HL-60/S4 (cell line): ENCODE data around the gene KCNK4.
"Not testable (repeated sequence)": the region's sequence is repeated elsewhere in the genome, so short reads cannot be mapped to it uniquely, and the experiment has no call there.

ENCODE experiments used
- in situ Hi-C: fragments of 300-500 bp; cut with MboI; formaldehyde crosslinking; loops from 2 replicates; pipeline ENCODE4 v1.14.3; 2022; ENCODE audit warnings: low sequenced_read_pairs

KCNK4 gene

GRCh38 chr11:64305691-64306562 is 14.8 kb downstream of the KCNK4 start:
- in situ Hi-C loops: no loop called here

GRCh38 chr11:64306563-64306875 is 15.4 kb downstream of the KCNK4 start:
- in situ Hi-C loops: no loop called here

DNA sequence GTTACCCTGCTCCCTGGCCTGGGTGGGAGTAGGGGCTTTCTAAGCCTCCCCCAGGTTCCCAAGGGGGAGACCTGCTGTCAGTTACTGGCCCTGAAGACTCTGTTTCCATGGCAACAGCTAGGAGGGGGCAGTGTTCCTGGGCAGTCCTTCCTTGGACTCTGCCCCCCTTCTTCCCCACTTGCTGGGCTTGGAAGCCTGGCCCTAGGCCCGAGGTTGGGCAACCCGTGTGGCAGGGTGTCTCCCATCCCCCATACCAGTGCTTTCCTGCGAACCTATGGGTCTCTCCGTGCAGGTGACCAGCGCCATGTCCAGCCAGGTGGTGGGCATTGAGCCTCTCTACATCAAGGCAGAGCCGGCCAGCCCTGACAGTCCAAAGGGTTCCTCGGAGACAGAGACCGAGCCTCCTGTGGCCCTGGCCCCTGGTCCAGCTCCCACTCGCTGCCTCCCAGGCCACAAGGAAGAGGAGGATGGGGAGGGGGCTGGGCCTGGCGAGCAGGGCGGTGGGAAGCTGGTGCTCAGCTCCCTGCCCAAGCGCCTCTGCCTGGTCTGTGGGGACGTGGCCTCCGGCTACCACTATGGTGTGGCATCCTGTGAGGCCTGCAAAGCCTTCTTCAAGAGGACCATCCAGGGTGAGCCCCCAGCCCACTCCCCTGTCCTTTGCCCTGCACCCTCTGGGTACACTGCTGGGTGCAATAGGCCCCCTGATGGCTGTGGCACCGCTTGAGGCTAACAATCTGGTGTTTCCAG is 15.9 kb downstream of the KCNK4 start:
- in situ Hi-C loops: no loop called here

- in situ Hi-C loops: not testable (repeated sequence)
Measured at GRCh38 chr11:64307795-64308194, 16.7 kb downstream of the KCNK4 start.

DNA sequence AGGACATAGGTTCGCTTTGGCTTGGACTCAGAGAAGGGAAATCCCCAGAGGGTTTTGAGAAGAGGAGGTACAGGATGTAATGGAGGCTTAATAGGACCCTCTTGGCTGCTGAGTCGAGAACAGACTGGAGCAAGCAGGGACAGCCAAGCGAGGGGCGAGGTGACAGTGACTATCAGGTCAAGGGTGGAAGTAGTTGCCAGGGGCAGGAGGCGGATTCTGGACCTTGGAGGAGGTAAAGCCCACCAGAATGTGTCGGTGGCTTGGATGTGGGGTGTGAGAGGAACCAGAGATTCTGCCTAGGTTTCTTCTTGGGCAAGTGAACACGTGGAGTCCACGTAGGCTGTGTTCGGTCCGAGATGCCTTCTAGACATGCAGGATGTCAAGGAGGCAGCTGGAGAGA is 21.8 kb downstream of the KCNK4 start:
- in situ Hi-C loops: no loop called here

- in situ Hi-C loops: no loop called here
Measured at GRCh38 chr11:64313491-64314145, 22.5 kb downstream of the KCNK4 start.

- in situ Hi-C loops: no loop called here
Measured at GRCh38 chr11:64314146-64314804, 23.2 kb downstream of the KCNK4 start.

DNA sequence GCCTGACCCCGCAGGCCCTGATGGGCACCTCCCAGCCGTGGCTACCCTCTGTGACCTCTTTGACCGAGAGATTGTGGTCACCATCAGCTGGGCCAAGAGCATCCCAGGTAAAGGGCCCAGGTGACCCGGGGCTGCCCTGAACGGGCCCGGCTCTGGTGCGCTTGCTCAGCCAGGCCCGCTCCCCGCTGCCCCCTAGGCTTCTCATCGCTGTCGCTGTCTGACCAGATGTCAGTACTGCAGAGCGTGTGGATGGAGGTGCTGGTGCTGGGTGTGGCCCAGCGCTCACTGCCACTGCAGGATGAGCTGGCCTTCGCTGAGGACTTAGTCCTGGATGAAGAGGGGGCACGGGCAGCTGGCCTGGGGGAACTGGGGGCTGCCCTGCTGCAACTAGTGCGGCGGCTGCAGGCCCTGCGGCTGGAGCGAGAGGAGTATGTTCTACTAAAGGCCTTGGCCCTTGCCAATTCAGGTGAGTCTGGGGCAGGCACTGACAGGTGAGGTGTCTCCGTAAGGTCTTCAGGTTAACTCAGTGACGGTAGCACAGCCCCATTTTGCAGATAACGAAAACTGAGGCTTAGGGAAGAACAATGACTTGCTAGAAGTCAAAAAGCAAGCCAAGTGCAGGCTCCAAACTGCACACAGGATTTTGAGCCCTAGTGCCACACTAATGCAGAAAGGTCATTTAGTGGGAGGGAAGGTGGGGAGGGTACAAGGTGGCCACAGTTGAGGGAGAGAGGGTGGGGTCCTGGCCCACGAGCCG is 23.9 kb downstream of the KCNK4 start:
- in situ Hi-C loops: no loop called here

DNA sequence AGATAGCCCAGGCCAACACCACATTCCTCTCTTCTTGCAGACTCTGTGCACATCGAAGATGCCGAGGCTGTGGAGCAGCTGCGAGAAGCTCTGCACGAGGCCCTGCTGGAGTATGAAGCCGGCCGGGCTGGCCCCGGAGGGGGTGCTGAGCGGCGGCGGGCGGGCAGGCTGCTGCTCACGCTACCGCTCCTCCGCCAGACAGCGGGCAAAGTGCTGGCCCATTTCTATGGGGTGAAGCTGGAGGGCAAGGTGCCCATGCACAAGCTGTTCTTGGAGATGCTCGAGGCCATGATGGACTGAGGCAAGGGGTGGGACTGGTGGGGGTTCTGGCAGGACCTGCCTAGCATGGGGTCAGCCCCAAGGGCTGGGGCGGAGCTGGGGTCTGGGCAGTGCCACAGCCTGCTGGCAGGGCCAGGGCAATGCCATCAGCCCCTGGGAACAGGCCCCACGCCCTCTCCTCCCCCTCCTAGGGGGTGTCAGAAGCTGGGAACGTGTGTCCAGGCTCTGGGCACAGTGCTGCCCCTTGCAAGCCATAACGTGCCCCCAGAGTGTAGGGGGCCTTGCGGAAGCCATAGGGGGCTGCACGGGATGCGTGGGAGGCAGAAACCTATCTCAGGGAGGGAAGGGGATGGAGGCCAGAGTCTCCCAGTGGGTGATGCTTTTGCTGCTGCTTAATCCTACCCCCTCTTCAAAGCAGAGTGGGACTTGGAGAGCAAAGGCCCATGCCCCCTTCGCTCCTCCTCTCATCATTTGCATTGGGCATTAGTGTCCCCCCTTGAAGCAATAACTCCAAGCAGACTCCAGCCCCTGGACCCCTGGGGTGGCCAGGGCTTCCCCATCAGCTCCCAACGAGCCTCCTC is 24.8 kb downstream of the KCNK4 start:
- in situ Hi-C loops: not testable (repeated sequence)

DNA sequence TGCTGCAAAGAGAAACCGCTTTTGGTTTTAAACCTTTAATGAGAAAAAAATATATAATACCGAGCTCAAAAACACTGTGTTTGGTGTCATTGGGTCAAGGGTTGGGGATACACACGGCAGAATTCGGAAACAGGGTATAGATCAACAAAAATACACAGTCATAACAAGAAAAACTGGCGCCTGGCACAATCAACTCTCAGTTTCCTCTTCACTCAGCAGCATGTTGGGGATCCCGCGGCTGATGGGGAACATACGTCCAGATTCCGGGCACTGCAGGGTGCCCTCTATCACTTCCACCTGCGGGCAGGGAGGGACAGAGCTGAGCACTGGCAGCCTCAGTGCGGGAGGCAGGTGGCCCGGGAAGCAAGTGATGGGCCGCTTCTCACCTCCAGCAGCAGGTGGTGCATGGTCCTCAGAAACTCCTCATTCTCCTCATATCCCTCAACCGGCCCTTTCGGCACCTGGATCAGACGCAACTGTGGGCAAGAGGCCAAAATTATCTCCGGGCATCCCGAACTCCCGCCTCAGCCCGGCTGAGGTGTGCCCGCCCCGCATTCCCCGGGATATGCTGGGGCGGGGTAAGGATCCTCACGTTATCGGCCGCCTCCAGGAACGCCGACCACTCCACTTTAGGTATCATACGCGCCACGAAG is 25.7 kb downstream of the KCNK4 start:
- in situ Hi-C loops: no loop called here

- in situ Hi-C loops: no loop called here
Measured at GRCh38 chr11:64317325-64317960, 26.3 kb downstream of the KCNK4 start, which contains the start of gene TRMT112. TRMT112 (minus strand) TSS chr11:64317559; CDS start chr11:64317526, 33 bp downstream.

DNA sequence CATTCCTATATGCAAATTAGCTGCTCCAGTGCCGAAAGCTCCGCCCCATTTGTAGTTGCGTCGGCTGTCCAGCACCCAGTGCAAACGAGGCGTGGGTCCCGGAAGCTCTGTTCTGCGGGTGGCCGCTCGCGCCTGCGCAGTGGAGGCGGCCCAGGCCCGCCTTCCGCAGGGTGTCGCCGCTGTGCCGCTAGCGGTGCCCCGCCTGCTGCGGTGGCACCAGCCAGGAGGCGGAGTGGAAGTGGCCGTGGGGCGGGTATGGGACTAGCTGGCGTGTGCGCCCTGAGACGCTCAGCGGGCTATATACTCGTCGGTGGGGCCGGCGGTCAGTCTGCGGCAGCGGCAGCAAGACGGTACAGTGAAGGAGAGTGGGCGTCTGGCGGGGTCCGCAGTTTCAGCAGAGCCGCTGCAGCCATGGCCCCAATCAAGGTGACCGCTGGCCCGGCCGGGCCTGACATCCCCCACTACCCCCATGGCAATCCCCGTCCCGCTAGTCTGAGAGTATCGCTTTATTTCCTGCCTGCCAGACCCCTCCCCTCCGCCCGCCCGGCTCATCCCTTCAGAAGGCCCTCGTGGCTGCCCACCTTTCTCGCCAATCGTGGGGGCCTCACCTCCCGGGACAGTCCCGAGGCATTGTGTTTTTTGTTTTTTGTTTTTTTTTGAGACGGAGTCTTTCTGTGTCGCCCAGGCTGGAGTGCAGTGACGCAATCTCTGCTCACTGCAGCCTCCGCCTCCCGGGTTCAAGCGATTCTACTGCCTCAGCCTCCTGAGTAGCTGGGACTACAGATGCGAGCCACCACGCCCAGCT is 27.1 kb downstream of the KCNK4 start, which contains the start of gene PRDX5:
PRDX5 (plus strand) TSS at position 161 of the 805 bp plus-strand sequence; CDS start at position 256, 95 bp downstream.
- in situ Hi-C loops: no loop called here

DNA sequence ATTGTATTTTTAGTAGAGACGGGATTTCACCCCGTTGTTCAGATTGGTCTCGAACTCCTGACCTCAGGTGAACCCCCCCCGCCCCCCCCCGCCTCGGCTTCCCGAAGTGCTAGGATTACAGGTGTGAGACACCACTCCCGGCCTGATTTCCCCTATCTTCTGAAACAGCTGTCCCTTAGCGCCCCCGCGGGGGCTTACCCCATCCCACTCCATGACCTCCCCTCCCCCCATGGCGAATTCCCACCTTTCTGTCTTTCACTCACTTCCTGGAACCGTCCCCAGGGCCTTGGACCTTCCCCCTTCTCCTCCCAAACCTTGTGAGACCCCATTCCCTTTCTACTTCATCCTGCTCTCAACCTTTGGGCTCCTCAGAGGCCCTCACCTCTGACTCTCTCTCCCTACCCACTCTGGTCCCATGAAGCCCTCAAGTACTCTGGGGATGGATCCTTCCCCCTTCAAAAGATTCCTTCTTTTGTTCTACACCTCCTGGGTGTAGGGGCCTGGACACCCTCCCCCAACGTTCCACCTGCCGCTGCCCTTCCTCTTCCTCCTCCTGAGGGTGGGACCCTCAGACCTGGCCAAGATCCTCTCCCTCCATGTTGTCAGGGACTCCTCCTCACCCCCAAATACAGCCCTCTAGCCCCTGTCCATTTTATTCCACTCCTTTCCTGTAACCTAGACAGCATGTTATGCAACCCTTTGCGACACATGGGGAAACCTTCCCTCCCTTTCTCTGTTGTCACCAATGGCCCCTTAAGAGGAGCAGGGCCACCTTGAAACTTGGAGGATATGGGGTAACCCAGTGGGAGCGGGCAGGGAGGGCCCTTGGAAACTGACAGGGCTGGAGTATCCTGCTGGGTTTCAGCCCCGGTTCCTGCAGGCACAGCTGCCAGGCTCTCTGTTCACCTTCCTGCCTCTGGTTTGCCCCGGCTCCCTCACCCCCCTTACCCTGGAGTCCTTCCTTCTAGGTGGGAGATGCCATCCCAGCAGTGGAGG is 28.0 kb downstream of the KCNK4 start:
- in situ Hi-C loops: no loop called here

- in situ Hi-C loops: no loop called here
Measured at GRCh38 chr11:64320556-64320955, 29.5 kb downstream of the KCNK4 start.

DNA sequence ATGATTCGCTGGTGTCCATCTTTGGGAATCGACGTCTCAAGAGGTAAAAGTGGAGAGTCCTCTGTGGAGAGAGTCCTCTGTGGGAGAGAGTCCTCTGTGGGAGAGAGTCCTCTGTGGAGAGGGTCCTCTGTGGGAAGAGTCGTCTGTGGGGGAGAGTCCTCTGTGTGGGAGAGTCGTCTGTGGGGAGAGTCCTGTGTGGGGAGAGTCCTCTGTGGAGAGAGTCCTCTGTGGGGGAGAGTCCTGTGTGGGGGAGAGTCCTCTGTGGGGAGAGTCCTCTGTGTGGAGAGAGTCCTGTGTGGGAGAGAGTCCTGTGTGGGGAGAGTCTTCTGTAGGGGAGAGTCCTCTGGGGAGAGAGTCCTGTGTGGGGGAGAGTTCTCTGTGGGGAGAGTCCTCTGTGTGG is 29.9 kb downstream of the KCNK4 start:
- in situ Hi-C loops: no loop called here

- in situ Hi-C loops: no loop called here
Measured at GRCh38 chr11:64321533-64321932, 30.4 kb downstream of the KCNK4 start.
